ENCODE measurements around the gene ELP4.

DNA sequence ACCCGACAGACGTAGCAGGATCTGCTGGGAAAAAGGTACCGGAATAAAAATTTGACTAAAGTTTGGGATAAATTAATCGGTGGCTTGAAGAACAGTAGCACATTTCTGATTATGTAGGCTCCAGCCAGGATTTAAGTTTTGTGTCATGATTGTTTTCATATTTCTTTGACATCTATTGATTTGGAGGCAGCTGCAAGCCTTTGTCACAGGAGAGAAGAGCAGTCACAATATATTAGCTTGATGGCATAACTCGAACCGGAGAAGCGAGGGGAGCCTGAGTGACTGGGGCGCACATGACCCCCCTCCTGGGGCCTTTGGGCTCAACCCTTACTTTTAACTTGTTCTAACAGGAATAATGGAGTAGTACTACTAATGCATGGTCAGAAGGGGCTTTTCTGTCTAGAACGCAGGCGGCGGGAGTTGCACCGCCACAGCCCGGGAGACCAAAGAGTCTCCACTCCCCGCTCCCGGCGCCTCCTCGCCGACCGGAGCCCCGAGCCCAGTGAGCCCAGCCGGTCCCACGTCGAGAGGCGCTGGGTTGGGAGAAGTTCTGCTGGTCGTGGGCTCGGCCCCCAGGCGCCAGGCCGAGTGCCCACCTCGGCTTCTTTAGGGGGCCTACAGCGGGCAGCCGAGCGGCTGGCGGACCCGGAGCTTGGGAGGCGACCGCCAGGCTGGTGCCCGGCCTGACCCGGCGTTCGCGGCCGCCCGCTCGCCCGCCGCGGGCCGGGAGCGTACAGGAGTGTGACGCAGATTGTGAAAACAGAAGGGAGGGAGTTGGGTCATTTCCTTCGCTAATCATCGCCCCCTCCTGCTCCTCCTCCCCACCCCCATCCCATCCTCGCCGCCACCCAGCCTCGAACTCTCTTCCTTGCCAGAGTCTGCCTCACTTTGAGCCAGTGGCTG, 317.2 kb downstream of the ELP4 start:
- TF ChIP-seq CTCF (conservative IDR thresholded peaks at IDR 0.05; ENCODE audit: low read length) (no peak), EZH2phosphoT487 (IDR thresholded peaks at IDR 0.05; ENCODE audit: borderline replicate concordance) (no peak)
